DND-41 (cell line): ENCODE data around the gene NCLN.

ENCODE experiments used
- EZH2 ChIP-seq: IDR thresholded peaks from 3 replicates; pipeline ENCODE4 v1.6.1; 2012; ENCODE audit warnings: borderline replicate concordance, low read depth, mild to moderate bottlenecking, moderate library complexity, low read length, inconsistent platforms; ENCODE audit not compliant: severe bottlenecking
- TF ChIP-seq, protein P1 (sequence below): IDR thresholded peaks from 2 replicates; pipeline ENCODE4 v1.5.1; 2012; ENCODE audit warnings: borderline replicate concordance, low read length, moderate library complexity, mild to moderate bottlenecking; ENCODE audit not compliant: poor library complexity, severe bottlenecking; ENCODE audit errors: extremely low read depth

DNA sequence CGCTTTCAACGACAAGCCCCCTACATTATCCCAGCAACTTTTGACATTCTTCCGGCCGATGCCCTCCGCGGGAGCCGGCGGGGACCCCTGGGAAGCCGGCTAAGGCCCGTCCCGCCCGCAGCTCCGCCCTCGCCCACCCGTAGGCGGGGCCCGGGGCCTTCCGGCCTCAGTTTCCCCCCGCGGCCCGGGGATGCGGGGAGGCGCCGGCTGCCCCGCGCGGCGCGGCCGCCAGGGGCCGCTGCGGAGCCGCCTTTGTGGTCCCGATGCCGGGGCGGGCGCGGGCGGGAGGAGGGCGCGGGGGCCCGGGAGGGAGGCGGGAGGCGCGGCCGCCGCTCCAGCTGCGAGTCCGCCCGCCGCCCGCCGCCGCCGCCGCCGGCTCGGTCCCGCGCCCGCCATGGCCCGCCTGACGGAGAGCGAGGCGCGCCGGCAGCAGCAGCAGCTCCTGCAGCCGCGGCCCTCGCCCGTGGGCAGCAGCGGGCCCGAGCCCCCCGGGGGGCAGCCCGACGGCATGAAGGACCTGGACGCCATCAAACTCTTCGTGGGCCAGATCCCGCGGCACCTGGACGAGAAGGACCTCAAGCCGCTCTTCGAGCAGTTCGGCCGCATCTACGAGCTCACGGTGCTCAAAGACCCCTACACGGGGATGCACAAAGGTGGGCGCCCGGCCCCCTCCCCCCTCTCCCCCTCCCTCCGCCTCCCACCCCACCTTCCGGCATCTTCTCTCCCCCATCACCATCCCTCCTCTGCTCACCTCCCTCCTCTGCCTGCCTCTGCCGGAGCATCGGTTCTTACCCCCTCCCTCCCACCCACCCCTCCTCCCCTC is 38.8 kb downstream of the NCLN start, which contains the start of gene CELF5:
- TF ChIP-seq, protein P1, sequence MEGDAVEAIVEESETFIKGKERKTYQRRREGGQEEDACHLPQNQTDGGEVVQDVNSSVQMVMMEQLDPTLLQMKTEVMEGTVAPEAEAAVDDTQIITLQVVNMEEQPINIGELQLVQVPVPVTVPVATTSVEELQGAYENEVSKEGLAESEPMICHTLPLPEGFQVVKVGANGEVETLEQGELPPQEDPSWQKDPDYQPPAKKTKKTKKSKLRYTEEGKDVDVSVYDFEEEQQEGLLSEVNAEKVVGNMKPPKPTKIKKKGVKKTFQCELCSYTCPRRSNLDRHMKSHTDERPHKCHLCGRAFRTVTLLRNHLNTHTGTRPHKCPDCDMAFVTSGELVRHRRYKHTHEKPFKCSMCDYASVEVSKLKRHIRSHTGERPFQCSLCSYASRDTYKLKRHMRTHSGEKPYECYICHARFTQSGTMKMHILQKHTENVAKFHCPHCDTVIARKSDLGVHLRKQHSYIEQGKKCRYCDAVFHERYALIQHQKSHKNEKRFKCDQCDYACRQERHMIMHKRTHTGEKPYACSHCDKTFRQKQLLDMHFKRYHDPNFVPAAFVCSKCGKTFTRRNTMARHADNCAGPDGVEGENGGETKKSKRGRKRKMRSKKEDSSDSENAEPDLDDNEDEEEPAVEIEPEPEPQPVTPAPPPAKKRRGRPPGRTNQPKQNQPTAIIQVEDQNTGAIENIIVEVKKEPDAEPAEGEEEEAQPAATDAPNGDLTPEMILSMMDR: peak; percentile 72
- TF ChIP-seq EZH2: no peak
